ENCODE measurements around the gene SLC38A11.

GRCh38 chr2:164891460-164891859 lies 63.9 kb downstream of the SLC38A11 start:
- no peak for TF ChIP-seq CTCF (IDR thresholded peaks at IDR 0.05)
- TF ChIP-seq ZFX (IDR thresholded peaks at IDR 0.05; ENCODE audit: borderline replicate concordance) = no peak
